ENCODE data around the gene ARHGAP29.

GRCh38 chr1:94265906-94266305, 28.5 kb upstream of the ARHGAP29 start:
- TF ChIP-seq POLR2A (IDR thresholded peaks at IDR 0.05) = no peak
- TF ChIP-seq, protein P1, sequence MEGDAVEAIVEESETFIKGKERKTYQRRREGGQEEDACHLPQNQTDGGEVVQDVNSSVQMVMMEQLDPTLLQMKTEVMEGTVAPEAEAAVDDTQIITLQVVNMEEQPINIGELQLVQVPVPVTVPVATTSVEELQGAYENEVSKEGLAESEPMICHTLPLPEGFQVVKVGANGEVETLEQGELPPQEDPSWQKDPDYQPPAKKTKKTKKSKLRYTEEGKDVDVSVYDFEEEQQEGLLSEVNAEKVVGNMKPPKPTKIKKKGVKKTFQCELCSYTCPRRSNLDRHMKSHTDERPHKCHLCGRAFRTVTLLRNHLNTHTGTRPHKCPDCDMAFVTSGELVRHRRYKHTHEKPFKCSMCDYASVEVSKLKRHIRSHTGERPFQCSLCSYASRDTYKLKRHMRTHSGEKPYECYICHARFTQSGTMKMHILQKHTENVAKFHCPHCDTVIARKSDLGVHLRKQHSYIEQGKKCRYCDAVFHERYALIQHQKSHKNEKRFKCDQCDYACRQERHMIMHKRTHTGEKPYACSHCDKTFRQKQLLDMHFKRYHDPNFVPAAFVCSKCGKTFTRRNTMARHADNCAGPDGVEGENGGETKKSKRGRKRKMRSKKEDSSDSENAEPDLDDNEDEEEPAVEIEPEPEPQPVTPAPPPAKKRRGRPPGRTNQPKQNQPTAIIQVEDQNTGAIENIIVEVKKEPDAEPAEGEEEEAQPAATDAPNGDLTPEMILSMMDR (IDR thresholded peaks at IDR 0.05) = no peak

Measured in vagina (tissue), 2 donors.